CD14-positive monocyte (primary cell): ENCODE measurements around the gene ANKRD34B. TPM values are rescaled to one million over a fixed set of nuclear protein-coding genes. Genes with fewer than 3 reads are reported as not detected.

Experiments used
- DNase-seq, 3 donors: peaks; one replicate each; pipeline ENCODE4 v3.0.0-alpha.2; 2011 to 2022
- H2AFZ ChIP-seq: 2 replicates; pipeline ENCODE4 v1.6.0; 2012; ENCODE audit warnings: mild to moderate bottlenecking, low read depth, low read length, inconsistent platforms; ENCODE audit not compliant: insufficient read depth, poor library complexity, severe bottlenecking
- H3K27ac ChIP-seq, 2 donors: 1 replicate in 1 of 2; 2 replicates in 1 of 2; pipeline ENCODE4 v1.5.1; 2012 to 2013; ENCODE audit warnings: low read length in 2 of 2, control low read depth in 1 of 2, inconsistent platforms in 1 of 2, low read depth in 1 of 2, mild to moderate bottlenecking in 1 of 2
- H3K27me3 ChIP-seq, 2 donors: one replicate each; pipeline versions ENCODE4 v1.6.0 to v1.6.1; 2011 to 2013; ENCODE audit warnings: low read length in 2 of 2; ENCODE audit not compliant: control insufficient read depth in 2 of 2, insufficient read depth in 2 of 2
- H3K36me3 ChIP-seq, 2 donors: replicated peaks in 1 of 2; 1 replicate in 1 of 2; 2 replicates in 1 of 2; pipeline versions ENCODE4 v1.5.1 to v1.6.1; 2012 to 2013; ENCODE audit warnings: low read length in 2 of 2, control low read depth in 1 of 2, inconsistent platforms in 1 of 2, mild to moderate bottlenecking in 1 of 2; ENCODE audit not compliant: insufficient read depth in 2 of 2, control insufficient read depth in 1 of 2
- H3K4me1 ChIP-seq, 2 donors: 1 replicate in 1 of 2; 2 replicates in 1 of 2; pipeline versions ENCODE4 v1.5.1 to v1.6.1; 2012 to 2013; ENCODE audit warnings: low read length in 2 of 2, control low read depth in 1 of 2, inconsistent platforms in 1 of 2, mild to moderate bottlenecking in 1 of 2, moderate library complexity in 1 of 2; ENCODE audit not compliant: insufficient read depth in 2 of 2, control insufficient read depth in 1 of 2
- H3K4me2 ChIP-seq: replicated peaks from 2 replicates; pipeline ENCODE3; 2012; ENCODE audit warnings: low read length, moderate library complexity, mild to moderate bottlenecking; ENCODE audit not compliant: poor library complexity, severe bottlenecking; ENCODE audit errors: extremely low read depth
- H3K4me3 ChIP-seq, 3 experiments: fragments of 200-600 bp in 1 of 3; sonication (generic) in 1 of 3; replicated peaks in 1 of 3; 1 replicate in 2 of 3; 2 replicates in 1 of 3; pipeline ENCODE4 v1.5.1; 2011 to 2013; ENCODE audit warnings: low read length in 3 of 3, mild to moderate bottlenecking in 3 of 3, control low read depth in 2 of 3, low read depth in 2 of 3, inconsistent platforms in 1 of 3, moderate library complexity in 1 of 3
- H3K79me2 ChIP-seq: 2 replicates; pipeline ENCODE4 v1.6.0; 2012; ENCODE audit warnings: mild to moderate bottlenecking, control low read depth, inconsistent platforms, low read length, moderate library complexity; ENCODE audit not compliant: insufficient read depth
- H3K9ac ChIP-seq: 2 replicates; pipeline ENCODE4 v1.6.0; 2017; ENCODE audit warnings: low read length, mild to moderate bottlenecking; ENCODE audit not compliant: insufficient read depth, poor library complexity, severe bottlenecking
- H3K9me3 ChIP-seq, 2 donors: replicated peaks in 1 of 2; 1 replicate in 1 of 2; 2 replicates in 1 of 2; pipeline versions ENCODE4 v1.5.1 to v1.6.1; 2012 to 2013; ENCODE audit warnings: low read length in 2 of 2, control low read depth in 1 of 2; ENCODE audit not compliant: control insufficient read depth in 1 of 2, insufficient read depth in 1 of 2
- H4K20me1 ChIP-seq: 2 replicates; pipeline ENCODE4 v1.6.0; 2012; ENCODE audit warnings: mild to moderate bottlenecking, low read length, control low read depth, moderate library complexity; ENCODE audit not compliant: insufficient read depth
- H3K27ac Mint-ChIP-seq, 7 donors: one replicate each; pipeline ENCODE4 v1.8.0; 2020; ENCODE audit warnings: mild to moderate bottlenecking in 7 of 7, mixed read lengths in 7 of 7, moderate library complexity in 6 of 7, inconsistent platforms in 2 of 7
- H3K27me3 Mint-ChIP-seq, 3 donors: one replicate each; pipeline ENCODE4 v1.8.0; 2021 to 2022; ENCODE audit warnings: low read depth in 3 of 3, mild to moderate bottlenecking in 3 of 3, mixed read lengths in 3 of 3, moderate library complexity in 3 of 3, inconsistent platforms in 1 of 3
- H3K36me3 Mint-ChIP-seq, 2 donors: one replicate each; pipeline ENCODE4 v1.8.0; 2020; ENCODE audit warnings: mixed read lengths in 2 of 2, inconsistent platforms in 1 of 2, mild to moderate bottlenecking in 1 of 2
- H3K4me1 Mint-ChIP-seq: one replicate; pipeline ENCODE4 v1.8.0; 2020; ENCODE audit warnings: mild to moderate bottlenecking, mixed read lengths
- H3K4me3 Mint-ChIP-seq, 2 donors: one replicate each; pipeline ENCODE4 v1.8.0; 2020; ENCODE audit warnings: mild to moderate bottlenecking in 2 of 2, mixed read lengths in 2 of 2, moderate library complexity in 1 of 2
- H3K9me3 Mint-ChIP-seq, 7 donors: one replicate each; pipeline ENCODE4 v1.8.0; 2020 to 2022; ENCODE audit warnings: mixed read lengths in 7 of 7, mild to moderate bottlenecking in 6 of 7, moderate library complexity in 6 of 7, inconsistent platforms in 2 of 7
- CTCF ChIP-seq: fragments of 200-600 bp; IDR thresholded peaks from one replicate; pipeline ENCODE4 v1.8.0; 2022; ENCODE audit warnings: antibody characterized with exemption, mild to moderate bottlenecking
- WGBS: methylation state at CpG from one replicate; pipeline ENCODE4 v1.1.5; 2013; ENCODE audit warnings: missing lambda C conversion rate; ENCODE audit not compliant: insufficient coverage; 5-methylcytosine and 5-hydroxymethylcytosine counted together
- intact Hi-C, 2 donors: fragments of 100-400 bp; cut with micrococcal nuclease; formaldehyde crosslinking; loops; one replicate each; pipeline versions ENCODE4 v1.15.0 to v1.15.1; 2023
- polyA plus RNA-seq, 3 donors: library from polyadenylated mRNA; depleted of rRNA in 1 of 3; unstranded in 2 of 3; stranded (reverse) in 1 of 3; fragments of 300-500 nt in 2 of 3; fragments of >200 nt in 1 of 3; fragmentation: Illumina TruSeq in 2 of 3; gene quantifications; 1 replicate in 2 of 3; 2 replicates in 1 of 3; pipeline ENCODE4 v1.2.3, GENCODE V29; 2012 to 2021

Gene ANKRD34B
- polyA plus RNA-seq, 3 donors: 0.43 to 2.0 (median 1.3) TPM

GRCh38 chr5:80509362-80509761, 60.7 kb downstream of the ANKRD34B start:
- Histone ChIP-seq H3K79me2 (peaks cover 2% of the 10 kb centered on the region), H3K9me3 (no peaks in the 10 kb centered on the region), H3K9ac (no peak overlapping the region), H3K36me3 (peaks cover 25 to 63% of the 10 kb centered on the region in 2 donors), H3K27me3 (no peaks in the 10 kb centered on the region), H3K4me3 (no peak overlapping the region), H3K4me1 (peaks cover 14 to 15% of the 10 kb centered on the region in 2 donors), H4K20me1 (no peaks in the 10 kb centered on the region), H3K27ac (no peak overlapping the region), H3K4me2 (no peak overlapping the region), H2AFZ (no peak overlapping the region)
- Mint-ChIP-seq H3K27me3 (no peaks in the 10 kb centered on the region), H3K27ac (peak overlapping the region in 2 of 7 donors; percentile 0 to 68), H3K4me1 (peaks cover 20% of the 10 kb centered on the region), H3K36me3 (peaks cover 45 to 66% of the 10 kb centered on the region in 2 donors), H3K4me3 (no peak overlapping the region), H3K9me3 (peaks cover 0 to 3% (median 0%) of the 10 kb centered on the region in 7 donors)
- no peak for TF ChIP-seq CTCF
- DNase-seq: no peak
- intact Hi-C loops: no loop called here
- WGBS: no CpG with 5 or more reads among the region's 4 CpGs

GRCh38 chr5:80508844-80509243, 61.2 kb downstream of the ANKRD34B start:
- Mint-ChIP-seq H3K27me3 (no peaks in the 10 kb centered on the region), H3K4me3 (no peak overlapping the region), H3K9me3 (peaks cover 0 to 3% (median 0%) of the 10 kb centered on the region in 7 donors)

More at GRCh38 chr5:80508844-80509243, 61.2 kb downstream of the ANKRD34B start:
- peak overlapping the region in 3 of 7 donors; percentile 0 to 68 (median 54) for H3K27ac Mint-ChIP-seq
- no peaks in the 10 kb centered on the region for H3K27me3 ChIP-seq
- no peak overlapping the region for H3K4me3 ChIP-seq
- H3K36me3 ChIP-seq: peaks cover 22 to 59% of the 10 kb centered on the region in 2 donors
- 87% methylated on average over 3 of the region's 6 CpGs for WGBS
- no peaks in the 10 kb centered on the region for H3K9me3 ChIP-seq
- peaks cover 2% of the 10 kb centered on the region for H3K79me2 ChIP-seq
- no peak overlapping the region for H3K4me2 ChIP-seq
- no peak overlapping the region for H3K9ac ChIP-seq
- peaks cover 26% of the 10 kb centered on the region for H3K4me1 Mint-ChIP-seq
- intact Hi-C loops: no loop called here
- peaks cover 19 to 20% of the 10 kb centered on the region in 2 donors for H3K4me1 ChIP-seq
- no peak overlapping the region for H3K27ac ChIP-seq
- peaks cover 44 to 63% of the 10 kb centered on the region in 2 donors for H3K36me3 Mint-ChIP-seq
- H4K20me1 ChIP-seq: no peaks in the 10 kb centered on the region
- no peak for TF ChIP-seq CTCF
- no peak overlapping the region for H2AFZ ChIP-seq
- DNase-seq: peak in 1 of 3 donors; percentile 6
